AG04450 (cell line): ENCODE data around the gene HLA-E. TPM values are rescaled to one million over a fixed set of nuclear protein-coding genes. Genes with fewer than 3 reads are reported as not detected.

Experiments
- CTCF ChIA-PET: fragments of 300-600, 350-600 bp; formaldehyde crosslinking; extraction: SDS; loops from one replicate; lab custom pipeline; 2022; ENCODE audit warnings: antibody characterized with exemption, inconsistent platforms; lab: Charles Lee
- POLR2A ChIA-PET: fragments of 350-600 bp; formaldehyde crosslinking; extraction: SDS; loops from one replicate; lab custom pipeline; 2021; ENCODE audit warnings: antibody characterized with exemption, inconsistent platforms; lab: Yijun Ruan, JAX
- DNase-seq: peaks from one replicate; pipeline ENCODE4 v3.0.0-alpha.2; 2011; ENCODE audit warnings: low read depth, low spot score
- H3K27ac ChIP-seq: one replicate; pipeline ENCODE4 v1.5.1; 2012; ENCODE audit warnings: low read depth, low read length, control low read depth
- H3K27me3 ChIP-seq: one replicate; pipeline ENCODE4 v1.6.0; 2012; ENCODE audit warnings: low read length; ENCODE audit not compliant: control insufficient read depth, insufficient read depth
- H3K4me3 ChIP-seq: 2 replicates; pipeline ENCODE4 v1.5.1; 2011; ENCODE audit warnings: mild to moderate bottlenecking, low read depth, low read length, control low read depth
- H3K9me3 ChIP-seq: 2 replicates; pipeline ENCODE4 v1.5.1; 2012; ENCODE audit warnings: low read length; ENCODE audit not compliant: control insufficient read depth, insufficient read depth
- polyA plus RNA-seq: library from polyadenylated mRNA; depleted of rRNA; stranded (reverse); fragments of >200 nt; gene quantifications from 2 replicates; pipeline ENCODE4 v1.2.3, GENCODE V29; 2011
- TF ChIP-seq, protein P1 (sequence below): IDR thresholded peaks from 2 replicates; pipeline ENCODE4 v1.5.1; 2011; ENCODE audit warnings: low read depth, low read length, control low read depth, inconsistent platforms

The HLA-E gene
- polyA plus RNA-seq, 1 experiment: 127 TPM

DNA sequence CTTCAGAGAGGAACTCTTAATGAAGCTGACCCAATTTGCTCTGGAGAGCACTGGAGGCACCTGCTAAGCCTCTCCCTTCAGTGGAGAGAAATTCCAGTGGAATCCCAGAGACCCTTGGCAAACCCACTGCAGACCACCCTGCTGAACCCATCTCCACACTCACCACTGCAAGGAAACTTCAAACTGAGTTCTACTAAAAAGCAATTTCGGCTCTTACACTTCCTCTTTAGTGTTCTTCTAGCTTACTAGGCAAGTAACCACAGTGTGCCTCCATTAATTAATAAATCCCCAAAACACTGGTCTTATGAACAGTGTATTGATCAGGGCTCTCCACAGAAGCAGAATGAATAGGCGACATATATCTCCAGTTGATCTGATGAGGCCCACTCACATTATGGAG lies 43.0 kb upstream of the HLA-E start:
- TF ChIP-seq, protein P1, sequence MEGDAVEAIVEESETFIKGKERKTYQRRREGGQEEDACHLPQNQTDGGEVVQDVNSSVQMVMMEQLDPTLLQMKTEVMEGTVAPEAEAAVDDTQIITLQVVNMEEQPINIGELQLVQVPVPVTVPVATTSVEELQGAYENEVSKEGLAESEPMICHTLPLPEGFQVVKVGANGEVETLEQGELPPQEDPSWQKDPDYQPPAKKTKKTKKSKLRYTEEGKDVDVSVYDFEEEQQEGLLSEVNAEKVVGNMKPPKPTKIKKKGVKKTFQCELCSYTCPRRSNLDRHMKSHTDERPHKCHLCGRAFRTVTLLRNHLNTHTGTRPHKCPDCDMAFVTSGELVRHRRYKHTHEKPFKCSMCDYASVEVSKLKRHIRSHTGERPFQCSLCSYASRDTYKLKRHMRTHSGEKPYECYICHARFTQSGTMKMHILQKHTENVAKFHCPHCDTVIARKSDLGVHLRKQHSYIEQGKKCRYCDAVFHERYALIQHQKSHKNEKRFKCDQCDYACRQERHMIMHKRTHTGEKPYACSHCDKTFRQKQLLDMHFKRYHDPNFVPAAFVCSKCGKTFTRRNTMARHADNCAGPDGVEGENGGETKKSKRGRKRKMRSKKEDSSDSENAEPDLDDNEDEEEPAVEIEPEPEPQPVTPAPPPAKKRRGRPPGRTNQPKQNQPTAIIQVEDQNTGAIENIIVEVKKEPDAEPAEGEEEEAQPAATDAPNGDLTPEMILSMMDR: no peak
- POLR2A ChIA-PET: no interaction called here
- peaks cover 78% of the 10 kb centered on the region for H3K27me3 ChIP-seq
- no peaks in the 10 kb centered on the region; the same call in 1 of the 2 replicates for H3K9me3 ChIP-seq
- no peak overlapping the region for H3K27ac ChIP-seq
- CTCF ChIA-PET: no interaction called here
- no peak overlapping the region for H3K4me3 ChIP-seq
- DNase-seq: no peak

DNA sequence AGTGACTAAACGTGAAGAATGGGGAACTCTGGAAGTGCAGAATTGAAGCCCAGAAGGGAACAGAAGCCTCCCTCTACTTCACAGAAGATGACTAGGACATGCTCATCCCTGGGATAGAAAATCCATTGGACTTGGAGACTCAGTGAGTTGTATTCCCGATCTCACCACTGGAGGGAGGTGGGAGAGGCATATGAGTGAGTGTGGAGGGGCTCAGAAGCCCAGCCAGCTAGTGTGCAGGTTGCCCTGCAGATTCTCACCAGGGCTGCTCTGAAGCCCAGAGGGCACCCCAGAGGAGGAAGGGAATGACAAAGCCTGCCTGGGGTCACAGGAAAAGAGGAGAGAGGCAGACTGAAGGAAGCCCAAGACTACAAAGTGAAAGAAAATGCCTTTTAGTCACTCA lies 42.1 kb upstream of the HLA-E start:
- peaks cover 83% of the 10 kb centered on the region for H3K27me3 ChIP-seq
- DNase-seq: no peak
- CTCF ChIA-PET: no interaction called here
- TF ChIP-seq, protein P1: peak; percentile 45
- no peaks in the 10 kb centered on the region; the same call in 1 of the 2 replicates for H3K9me3 ChIP-seq
- H3K4me3 ChIP-seq: no peak overlapping the region
- POLR2A ChIA-PET: no interaction called here
- H3K27ac ChIP-seq: no peak overlapping the region

DNA sequence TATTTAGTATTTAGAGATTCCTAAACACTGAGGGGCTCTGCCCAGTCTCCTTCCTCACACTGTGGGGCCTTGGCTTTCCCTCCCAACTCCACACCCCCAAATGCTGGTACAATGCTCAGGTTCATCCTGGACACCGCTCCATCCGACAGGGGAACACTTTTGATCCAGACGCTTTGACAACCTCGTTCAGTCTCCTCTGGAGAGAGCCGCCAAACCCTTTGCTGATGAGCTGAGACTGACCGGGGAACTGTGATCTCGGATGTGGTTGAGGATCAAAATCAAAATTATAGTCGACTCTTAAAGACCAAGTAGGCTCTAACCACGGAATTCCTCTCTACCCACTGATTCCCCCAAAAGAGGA lies 38.8 kb upstream of the HLA-E start:
- H3K9me3 ChIP-seq: no peaks in the 10 kb centered on the region; the same call in 1 of the 2 replicates
- peak overlapping the region; percentile 29 for H3K4me3 ChIP-seq
- ChIA-PET CTCF (interaction anchor here (0.6 to 1.2 kb wide), 4 partner anchors 16 to 492 kb away, joined by 3 to 6 read pairs (median 4); no protein-coding TSS in a partner anchor), POLR2A (no interaction called here)
- TF ChIP-seq, protein P1: no peak
- no peak overlapping the region for H3K27ac ChIP-seq
- H3K27me3 ChIP-seq: peaks cover 86% of the 10 kb centered on the region
- DNase-seq: no peak

DNA sequence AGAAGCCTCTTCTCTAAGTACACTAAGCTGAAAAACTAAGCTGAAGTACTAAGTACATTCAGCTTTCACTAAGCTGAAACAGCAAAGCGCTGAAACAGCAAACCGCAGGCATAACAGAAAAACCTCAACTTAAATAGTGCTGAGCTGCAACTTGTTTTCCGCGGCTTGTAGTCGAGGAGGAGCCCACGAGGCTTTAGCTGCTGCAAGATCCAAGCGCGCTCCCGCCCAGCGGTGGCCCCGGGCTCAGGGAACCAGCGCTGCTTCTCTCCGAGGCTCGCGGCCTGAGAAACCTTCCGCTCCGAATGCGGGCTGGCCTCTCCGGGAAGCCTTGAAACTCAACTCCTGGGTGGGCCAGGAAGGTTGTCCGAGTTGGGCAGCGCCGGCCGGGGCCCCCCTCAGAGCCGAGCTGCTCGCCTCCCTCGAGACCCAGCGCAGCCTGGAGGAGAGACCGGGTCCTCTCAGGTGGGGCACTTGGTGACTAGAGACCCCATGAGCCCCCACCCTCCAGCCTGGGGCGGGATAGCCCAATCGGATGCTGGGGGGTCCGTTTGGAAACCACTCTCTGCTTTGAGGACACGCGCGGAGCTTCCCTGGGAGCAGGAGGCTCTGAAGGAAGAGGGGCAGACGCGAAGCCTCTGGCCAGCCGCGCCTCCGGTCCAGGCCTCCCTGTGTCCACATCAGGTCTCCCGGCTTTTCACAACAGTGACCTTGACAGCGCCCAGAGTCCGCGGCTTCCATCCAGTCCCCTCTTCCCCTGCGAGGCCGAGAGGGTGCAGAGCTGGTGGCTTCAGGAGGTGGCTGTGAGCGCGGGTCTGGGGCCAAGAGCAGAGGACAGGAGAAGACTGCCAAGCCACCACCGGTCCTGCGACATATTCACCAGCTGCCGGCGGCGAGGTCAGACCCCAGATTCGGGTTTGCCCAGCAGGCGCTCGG lies 38.1 kb upstream of the HLA-E start:
- POLR2A ChIA-PET: no interaction called here
- peaks cover 79% of the 10 kb centered on the region for H3K27me3 ChIP-seq
- CTCF ChIA-PET: interaction anchor here (0.6 to 1.2 kb wide), 7 partner anchors 13 to 492 kb away, joined by 3 to 6 read pairs (median 4); no protein-coding TSS in a partner anchor
- no peak overlapping the region for H3K27ac ChIP-seq
- no peaks in the 10 kb centered on the region; the same call in 1 of the 2 replicates for H3K9me3 ChIP-seq
- peak; percentile 18 for DNase-seq
- TF ChIP-seq, protein P1: no peak
- H3K4me3 ChIP-seq: peak overlapping the region; percentile 29
